SK-N-SH (cell line): ENCODE results near the gene PSMC3IP. TPM values are rescaled to one million over a fixed set of nuclear protein-coding genes. Genes with fewer than 3 reads are reported as not detected.

Source experiments
- CTCF ChIA-PET: fragments of 300-600, 350-600 bp; formaldehyde crosslinking; extraction: SDS; loops from one replicate; lab custom pipeline; 2021; lab: Yijun Ruan, JAX
- POLR2A ChIA-PET: fragments of 350-600 bp; sonication (Branson Sonifier 250); formaldehyde crosslinking; extraction: SDS; loops from one replicate; lab custom pipeline; 2020; ENCODE audit warnings: antibody characterized with exemption, inconsistent platforms; lab: Yijun Ruan, JAX
- DNase-seq: peaks from one replicate; pipeline ENCODE4 v3.0.0; 2012
- H2AFZ ChIP-seq: fragments of 200-600 bp; sonication (generic); 2 replicates; pipeline ENCODE4 v1.8.1; 2016; ENCODE audit warnings: antibody characterized with exemption, mild to moderate bottlenecking, low read depth
- H3F3A ChIP-seq: fragments of 200-600 bp; sonication (generic); replicated peaks from 2 replicates; pipeline ENCODE3; 2016; ENCODE audit warnings: antibody characterized with exemption, mild to moderate bottlenecking; ENCODE audit not compliant: insufficient read depth
- H3K27ac ChIP-seq, 2 experiments: fragments of 200-500 bp in 1 of 2; fragments of 200-600 bp in 1 of 2; sonication (Bioruptor generic) in 1 of 2; sonication (generic), shearing (Covaris generic) in 1 of 2; 2 replicates each; pipeline versions ENCODE4 v1.5.1 to v1.6.1; 2014 to 2016; ENCODE audit warnings: low read depth in 2 of 2, inconsistent platforms in 1 of 2, low read length in 1 of 2, mild to moderate bottlenecking in 1 of 2, mixed read lengths in 1 of 2
- H3K27me3 ChIP-seq: fragments of 200-600 bp; sonication (generic), shearing (Covaris generic); 2 replicates; pipeline ENCODE4 v1.6.1; 2016; ENCODE audit warnings: mixed run types; ENCODE audit not compliant: insufficient read depth
- H3K36me3 ChIP-seq, 2 experiments: fragments of 200-500 bp in 1 of 2; fragments of 200-600 bp in 1 of 2; sonication (Bioruptor generic) in 1 of 2; sonication (generic) in 1 of 2; replicated peaks in 1 of 2; 2 replicates each; pipeline versions ENCODE3 to v1.5.1; 2014 to 2016; ENCODE audit warnings: low read length in 1 of 2, mild to moderate bottlenecking in 1 of 2; ENCODE audit not compliant: insufficient read depth in 2 of 2, control insufficient read depth in 1 of 2
- H3K4me1 ChIP-seq, 2 experiments: fragments of 200-500 bp in 1 of 2; fragments of 200-600 bp in 1 of 2; sonication (Bioruptor generic) in 1 of 2; sonication (generic), shearing (Covaris generic) in 1 of 2; 2 replicates each; pipeline versions ENCODE4 v1.5.1 to v1.6.1; 2014 to 2016; ENCODE audit warnings: low read depth in 1 of 2, low read length in 1 of 2, mixed run types in 1 of 2; ENCODE audit not compliant: insufficient read depth in 2 of 2, control insufficient read depth in 1 of 2
- H3K4me2 ChIP-seq: fragments of 200-600 bp; sonication (generic), shearing (Covaris generic); 2 replicates; pipeline ENCODE4 v1.6.1; 2017; ENCODE audit warnings: mixed run types
- H3K4me3 ChIP-seq, 2 experiments: fragments of 200-500 bp in 1 of 2; fragments of 200-600 bp in 1 of 2; sonication (Bioruptor generic) in 1 of 2; sonication (generic), shearing (Covaris generic) in 1 of 2; 2 replicates each; pipeline versions ENCODE4 v1.5.1 to v1.8.1; 2014 to 2016; ENCODE audit warnings: low read depth in 2 of 2, inconsistent platforms in 1 of 2, low read length in 1 of 2, mild to moderate bottlenecking in 1 of 2, mixed read lengths in 1 of 2, moderate library complexity in 1 of 2
- H3K79me2 ChIP-seq: fragments of 200-600 bp; sonication (generic); 2 replicates; pipeline ENCODE4 v1.8.1; 2017; ENCODE audit warnings: mild to moderate bottlenecking; ENCODE audit not compliant: insufficient read depth
- H3K9ac ChIP-seq: fragments of 200-600 bp; sonication (generic); 2 replicates; pipeline ENCODE4 v1.6.1; 2017; ENCODE audit warnings: mixed run types
- H3K9me2 ChIP-seq: fragments of 200-600 bp; sonication (generic); 2 replicates; pipeline ENCODE4 v1.6.1; 2017; ENCODE audit warnings: mixed run types
- H3K9me3 ChIP-seq: fragments of 200-600 bp; sonication (generic); 2 replicates; pipeline ENCODE4 v1.6.1; 2017; ENCODE audit warnings: mixed run types, mild to moderate bottlenecking, moderate library complexity
- H4K20me1 ChIP-seq: fragments of 200-600 bp; sonication (generic); 2 replicates; pipeline ENCODE4 v1.6.1; 2017; ENCODE audit warnings: mild to moderate bottlenecking, mixed run types; ENCODE audit not compliant: insufficient read depth
- CHD2 ChIP-seq: fragments of 150-350 bp; IDR thresholded peaks from 2 replicates; pipeline ENCODE4 v1.6.1; 2018; ENCODE audit warnings: low read length; ENCODE audit not compliant: partially characterized antibody
- CTCF ChIP-seq: fragments of 200-600 bp; sonication (generic); IDR thresholded peaks from 2 replicates; pipeline ENCODE4 v1.6.1; 2017; ENCODE audit warnings: antibody characterized with exemption, mild to moderate bottlenecking, moderate library complexity
- EZH2phosphoT487 ChIP-seq: fragments of 200-600 bp; sonication (generic); IDR thresholded peaks from 2 replicates; pipeline ENCODE4 v1.6.1; 2017; ENCODE audit warnings: low read depth, mixed run types, mild to moderate bottlenecking, antibody characterized with exemption, moderate library complexity, borderline replicate concordance
- FOSL2 ChIP-seq: IDR thresholded peaks from 2 replicates; pipeline ENCODE4 v1.4.0; 2012; ENCODE audit warnings: low read depth, mild to moderate bottlenecking, moderate library complexity, borderline replicate concordance
- FOXJ3 ChIP-seq: sonication (generic); formaldehyde crosslinking; IDR thresholded peaks from 2 replicates; pipeline ENCODE4 v1.5.1; 2020; ENCODE audit warnings: mild to moderate bottlenecking, missing genetic modification reagents
- FOXM1 ChIP-seq: IDR thresholded peaks from 2 replicates; pipeline ENCODE4 v1.4.0; 2012; ENCODE audit warnings: low read depth, mild to moderate bottlenecking
- GABPA ChIP-seq: IDR thresholded peaks from 2 replicates; pipeline ENCODE4 v1.4.0; 2012; ENCODE audit warnings: low read depth, mild to moderate bottlenecking
- GATA2 ChIP-seq: sonication (generic); formaldehyde crosslinking; IDR thresholded peaks from 2 replicates; pipeline ENCODE4 v1.5.0; 2020; ENCODE audit warnings: mild to moderate bottlenecking, missing genetic modification reagents
- IRF3 ChIP-seq: fragments of 150-350 bp; IDR thresholded peaks from 2 replicates; pipeline ENCODE4 v1.6.1; 2016; ENCODE audit warnings: mild to moderate bottlenecking, low read depth, low read length
- JUND ChIP-seq: IDR thresholded peaks from 2 replicates; pipeline ENCODE4 v1.4.0; 2012
- MEF2A ChIP-seq: IDR thresholded peaks from 2 replicates; pipeline ENCODE4 v1.4.0; 2012; ENCODE audit warnings: low read depth, borderline replicate concordance
- MXI1 ChIP-seq: IDR thresholded peaks from 2 replicates; pipeline ENCODE4 v1.6.1; 2012; ENCODE audit warnings: mild to moderate bottlenecking, low read depth, low read length, improper control_type of control experiment
- NFIC ChIP-seq: IDR thresholded peaks from 2 replicates; pipeline ENCODE4 v1.4.0; 2012; ENCODE audit warnings: borderline replicate concordance
- NRF1 ChIP-seq: IDR thresholded peaks from 2 replicates; pipeline ENCODE4 v1.6.1; 2012; ENCODE audit warnings: low read depth, mild to moderate bottlenecking, low read length
- POLR2AphosphoS5 ChIP-seq: IDR thresholded peaks from 2 replicates; pipeline ENCODE4 v1.6.1; 2012; ENCODE audit warnings: low read depth, low read length
- RAD21 ChIP-seq: IDR thresholded peaks from 2 replicates; pipeline ENCODE4 v1.6.1; 2012; ENCODE audit warnings: mild to moderate bottlenecking, low read length
- RXRA ChIP-seq: IDR thresholded peaks from 2 replicates; pipeline ENCODE4 v1.4.0; 2012; ENCODE audit warnings: low read depth, mild to moderate bottlenecking, borderline replicate concordance
- TAF1 ChIP-seq: IDR thresholded peaks from 2 replicates; pipeline ENCODE4 v1.6.1; 2012; ENCODE audit warnings: low read depth, mild to moderate bottlenecking, low read length, moderate library complexity, borderline replicate concordance
- TCF12 ChIP-seq: IDR thresholded peaks from 2 replicates; pipeline ENCODE4 v1.4.0; 2012
- YY1 ChIP-seq: IDR thresholded peaks from 2 replicates; pipeline ENCODE4 v1.4.0; 2012; ENCODE audit warnings: low read depth, mild to moderate bottlenecking
- WGBS: methylation state at CpG from one replicate; pipeline ENCODE4 v1.1.6; 2017; ENCODE audit warnings: low lambda C conversion rate; 5-methylcytosine and 5-hydroxymethylcytosine counted together
- polyA plus RNA-seq, 3 experiments: library from polyadenylated mRNA; depleted of rRNA; stranded (reverse); fragments of >200 nt; gene quantifications; 2 replicates each; pipeline ENCODE4 v1.2.3, GENCODE V29; 2012

Gene PSMC3IP
- polyA plus RNA-seq, 1 of the 3 experiments (the other 2 are of a cell fraction): 17.3 TPM

- H3K4me3 ChIP-seq: no peak overlapping the region
- H3K9me3 ChIP-seq: no peaks in the 10 kb centered on the region
- no peaks in the 10 kb centered on the region for H3K9me2 ChIP-seq
- H3K27ac ChIP-seq: no peak overlapping the region
- no peak overlapping the region for H3K4me2 ChIP-seq
- peaks cover 79% of the 10 kb centered on the region for H3K79me2 ChIP-seq
- peaks cover 4 to 33% of the 10 kb centered on the region in 2 experiments; a peak in 3 of 4 replicates for H3K4me1 ChIP-seq
- CTCF ChIA-PET: interaction anchor here (0.8 to 8.3 kb wide), 3 partner anchors 11 to 114 kb away, joined by 3 to 51 read pairs (median 47); partner anchors contain the start of gene PSMC3IP
- DNase-seq: no peak
- 90% methylated on average over 7 of the region's 15 CpGs for WGBS
- no peak overlapping the region for H3K9ac ChIP-seq
- no peaks in the 10 kb centered on the region for H4K20me1 ChIP-seq
- TF ChIP-seq MXI1 (no peak), MEF2A (no peak), FOSL2 (no peak)
- peaks cover 29 to 47% of the 10 kb centered on the region in 2 experiments for H3K36me3 ChIP-seq
- POLR2A ChIA-PET: interaction anchor here (1.1 kb wide), 1 partner anchor 11 kb away, joined by 3 read pairs; no protein-coding TSS in a partner anchor
- peaks cover 34% of the 10 kb centered on the region for H3F3A ChIP-seq
- no peak overlapping the region for H2AFZ ChIP-seq
- no peaks in the 10 kb centered on the region for H3K27me3 ChIP-seq
Observed at GRCh38 chr17:42564815-42565522, 12.6 kb downstream of the PSMC3IP start.

DNA sequence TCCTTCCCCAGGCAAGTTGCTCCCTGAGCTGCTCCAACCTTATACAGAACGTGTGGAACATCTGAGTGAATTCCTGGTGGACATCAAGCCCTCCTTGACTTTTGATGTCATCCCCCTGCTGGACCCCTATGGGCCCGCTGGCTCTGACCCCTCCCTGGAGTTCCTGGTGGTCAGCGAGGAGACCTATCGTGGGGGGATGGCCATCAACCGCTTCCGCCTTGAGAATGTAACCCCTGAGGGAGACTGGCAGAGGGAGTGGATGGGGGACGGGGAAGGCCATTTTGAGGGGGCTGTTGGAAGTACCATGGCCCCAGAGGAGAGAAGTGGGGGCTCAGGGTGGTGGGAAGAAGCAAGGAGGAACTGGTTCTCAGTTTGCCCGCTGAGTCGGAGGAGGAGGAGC is 13.6 kb downstream of the PSMC3IP start:
- POLR2A ChIA-PET: interaction anchor here (1.1 kb wide), 1 partner anchor 10 kb away, joined by 3 read pairs; no protein-coding TSS in a partner anchor
- peaks cover 69% of the 10 kb centered on the region for H3K79me2 ChIP-seq
- peak overlapping the region; percentile 98 for H3K4me2 ChIP-seq
- H3K9ac ChIP-seq: no peak overlapping the region
- no peak for DNase-seq
- peaks cover 4 to 33% of the 10 kb centered on the region in 2 experiments; a peak in 3 of 4 replicates for H3K4me1 ChIP-seq
- no peak overlapping the region; a peak in 1 of 4 replicates for H3K27ac ChIP-seq
- TF ChIP-seq FOXM1 (no peak), RXRA (no peak), POLR2AphosphoS5 (no peak), EZH2phosphoT487 (no peak), IRF3 (no peak), JUND (no peak), TAF1 (no peak), GATA2 (CRISPR knock-in tag) (no peak), YY1 (no peak), FOXJ3 (CRISPR knock-in tag) (no peak), CHD2 (no peak), RAD21 (no peak), MEF2A (no peak), MXI1 (no peak), NFIC (no peak), CTCF (no peak), NRF1 (no peak), GABPA (no peak), TCF12 (no peak)
- TF ChIP-seq, all 33 proteins: peak for 0
- Histone ChIP-seq H2AFZ (no peak overlapping the region), H3K9me3 (no peaks in the 10 kb centered on the region), H3K27me3 (no peaks in the 10 kb centered on the region), H3K9me2 (no peaks in the 10 kb centered on the region), H3K36me3 (peaks cover 20 to 37% of the 10 kb centered on the region in 2 experiments), H4K20me1 (no peaks in the 10 kb centered on the region), H3F3A (peaks cover 29% of the 10 kb centered on the region), H3K4me3 (no peak overlapping the region)
- 85% methylated on average over 9 of the region's 9 CpGs for WGBS
- CTCF ChIA-PET: interaction anchor here (0.8 to 8.3 kb wide), 4 partner anchors 12 to 115 kb away, joined by 3 to 51 read pairs (median 4); no protein-coding TSS in a partner anchor
